ENCODE measurements around the gene C14orf132.
A peak's percentile ranks its signal among the peaks of the same experiment; 100 is the strongest.

C14orf132 gene

DNA sequence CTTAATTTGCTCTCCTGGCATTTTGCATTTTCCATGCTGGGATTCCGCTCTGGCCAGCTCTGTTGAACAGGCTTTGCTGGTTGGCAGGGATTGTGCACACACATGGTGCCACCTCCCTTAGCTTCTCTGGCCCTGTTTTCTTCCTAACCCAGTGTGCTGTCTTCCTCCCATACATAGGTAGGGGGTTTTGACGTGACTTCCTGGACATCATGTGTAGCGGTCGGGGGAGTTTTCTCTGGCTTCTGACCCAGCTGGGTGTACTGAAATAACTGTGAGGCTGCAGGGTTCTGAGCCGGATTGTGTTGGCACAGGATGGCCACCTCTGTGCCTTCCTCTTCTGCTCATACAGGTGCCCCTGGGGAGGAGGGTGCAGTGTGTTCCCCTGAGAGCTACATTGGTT lies 25.7 kb downstream of the C14orf132 start:
- peaks cover 22% of the 10 kb centered on the region for H3K4me1 ChIP-seq (ENCODE audit: low read depth, poor library complexity, severe bottlenecking)
- no peaks in the 10 kb centered on the region for H3K36me3 ChIP-seq (ENCODE audit: insufficient read depth)
- TF ChIP-seq, protein P1, sequence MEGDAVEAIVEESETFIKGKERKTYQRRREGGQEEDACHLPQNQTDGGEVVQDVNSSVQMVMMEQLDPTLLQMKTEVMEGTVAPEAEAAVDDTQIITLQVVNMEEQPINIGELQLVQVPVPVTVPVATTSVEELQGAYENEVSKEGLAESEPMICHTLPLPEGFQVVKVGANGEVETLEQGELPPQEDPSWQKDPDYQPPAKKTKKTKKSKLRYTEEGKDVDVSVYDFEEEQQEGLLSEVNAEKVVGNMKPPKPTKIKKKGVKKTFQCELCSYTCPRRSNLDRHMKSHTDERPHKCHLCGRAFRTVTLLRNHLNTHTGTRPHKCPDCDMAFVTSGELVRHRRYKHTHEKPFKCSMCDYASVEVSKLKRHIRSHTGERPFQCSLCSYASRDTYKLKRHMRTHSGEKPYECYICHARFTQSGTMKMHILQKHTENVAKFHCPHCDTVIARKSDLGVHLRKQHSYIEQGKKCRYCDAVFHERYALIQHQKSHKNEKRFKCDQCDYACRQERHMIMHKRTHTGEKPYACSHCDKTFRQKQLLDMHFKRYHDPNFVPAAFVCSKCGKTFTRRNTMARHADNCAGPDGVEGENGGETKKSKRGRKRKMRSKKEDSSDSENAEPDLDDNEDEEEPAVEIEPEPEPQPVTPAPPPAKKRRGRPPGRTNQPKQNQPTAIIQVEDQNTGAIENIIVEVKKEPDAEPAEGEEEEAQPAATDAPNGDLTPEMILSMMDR (conservative IDR thresholded peaks at IDR 0.05; ENCODE audit: low read depth, low read length) = no peak
- H4K20me1 ChIP-seq (ENCODE audit: insufficient read depth) = no peaks in the 10 kb centered on the region
- H3K79me2 ChIP-seq (ENCODE audit: insufficient read depth, low read depth) = no peaks in the 10 kb centered on the region
- H2AFZ ChIP-seq (ENCODE audit: low read depth) = no peak overlapping the region
- H3K27me3 ChIP-seq (ENCODE audit: insufficient read depth, low read depth) = no peaks in the 10 kb centered on the region
- no peak overlapping the region for H3K27ac ChIP-seq
- H3K4me3 ChIP-seq (IDR thresholded peaks at IDR 0.05; ENCODE audit: insufficient read depth, low read depth, low read length) = no peak overlapping the region
- H3K4me2 ChIP-seq = no peak overlapping the region
- H3K9ac ChIP-seq = no peak overlapping the region

DNA sequence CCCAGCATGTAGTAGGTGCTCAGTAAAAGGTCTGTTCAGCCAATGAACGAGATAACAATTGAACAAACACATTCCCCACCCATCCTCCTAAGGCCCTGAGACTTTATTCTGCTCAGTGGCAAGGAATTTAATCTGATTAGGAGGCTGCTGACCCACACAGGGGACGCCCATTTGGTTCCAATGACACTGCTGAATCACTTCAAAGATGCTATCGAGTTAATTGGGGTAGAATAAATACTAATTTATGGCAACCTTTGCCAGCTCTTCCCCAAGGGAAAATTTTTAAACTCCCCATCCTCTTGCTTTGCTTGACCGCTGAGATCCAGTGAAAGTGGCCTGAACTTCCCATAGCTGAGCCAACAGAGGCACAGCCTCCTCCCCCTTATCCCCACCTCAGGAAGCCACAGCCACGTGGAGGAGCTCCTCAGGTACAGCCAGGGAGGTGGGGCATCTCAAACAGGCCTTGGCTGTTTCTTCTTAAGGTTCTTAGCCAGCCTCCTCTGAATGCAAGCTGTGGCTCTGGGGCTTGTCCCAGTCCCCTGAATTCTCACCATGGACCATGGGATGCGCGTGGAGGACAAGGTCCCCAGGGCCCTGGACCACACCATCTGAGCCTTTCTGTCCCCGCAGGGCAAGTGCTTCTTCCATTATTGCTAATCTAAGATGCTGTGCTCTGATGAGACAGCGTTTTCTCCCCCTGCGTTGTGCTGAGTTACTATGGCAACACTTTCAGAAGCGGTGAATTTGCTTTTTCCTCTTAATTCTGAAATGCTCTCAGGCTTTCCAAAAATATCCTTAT lies 26.7 kb downstream of the C14orf132 start:
- Histone ChIP-seq H3K27me3 (ENCODE audit: insufficient read depth, low read depth) (no peaks in the 10 kb centered on the region), H2AFZ (ENCODE audit: low read depth) (no peak overlapping the region), H3K4me3 (IDR thresholded peaks at IDR 0.05; ENCODE audit: insufficient read depth, low read depth, low read length) (no peak overlapping the region), H3K27ac (peak overlapping the region; percentile 47), H3K4me2 (peak overlapping the region; percentile 63), H4K20me1 (ENCODE audit: insufficient read depth) (no peaks in the 10 kb centered on the region), H3K36me3 (ENCODE audit: insufficient read depth) (no peaks in the 10 kb centered on the region), H3K79me2 (ENCODE audit: insufficient read depth, low read depth) (no peaks in the 10 kb centered on the region), H3K9ac (peak overlapping the region; percentile 12; the same call in 1 of the 2 replicates), H3K4me1 (ENCODE audit: low read depth, poor library complexity, severe bottlenecking) (peaks cover 22% of the 10 kb centered on the region)
- TF ChIP-seq, protein P1 (conservative IDR thresholded peaks at IDR 0.05; ENCODE audit: low read depth, low read length) = no peak

DNA sequence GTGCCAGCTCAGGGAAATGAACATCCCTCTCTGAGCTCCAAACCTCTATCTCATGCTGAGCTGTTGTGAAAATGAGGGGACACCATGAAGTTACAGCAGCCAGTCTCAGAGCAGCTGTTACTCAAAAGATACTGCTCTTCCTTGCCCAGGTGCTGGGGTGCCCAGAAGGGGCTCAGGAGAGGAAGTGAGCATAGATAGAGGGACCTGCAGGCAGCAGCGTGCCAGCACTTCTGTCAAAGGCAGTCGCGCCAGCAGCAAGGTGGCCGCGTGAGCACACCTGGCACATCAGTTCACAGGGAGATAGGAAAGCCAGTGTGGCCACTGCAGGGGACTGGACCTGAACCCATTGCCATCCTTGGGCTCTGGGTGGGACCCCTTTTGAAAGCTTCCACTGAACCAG lies 27.8 kb downstream of the C14orf132 start:
- H3K4me1 ChIP-seq (ENCODE audit: low read depth, poor library complexity, severe bottlenecking) = peaks cover 22% of the 10 kb centered on the region
- TF ChIP-seq, protein P1 (conservative IDR thresholded peaks at IDR 0.05; ENCODE audit: low read depth, low read length) = no peak
- no peaks in the 10 kb centered on the region for H4K20me1 ChIP-seq (ENCODE audit: insufficient read depth)
- no peak overlapping the region for H3K4me3 ChIP-seq (IDR thresholded peaks at IDR 0.05; ENCODE audit: insufficient read depth, low read depth, low read length)
- H3K27me3 ChIP-seq (ENCODE audit: insufficient read depth, low read depth) = no peaks in the 10 kb centered on the region
- H3K27ac ChIP-seq = no peak overlapping the region
- no peak overlapping the region for H3K9ac ChIP-seq
- no peak overlapping the region for H2AFZ ChIP-seq (ENCODE audit: low read depth)
- no peaks in the 10 kb centered on the region for H3K36me3 ChIP-seq (ENCODE audit: insufficient read depth)
- no peaks in the 10 kb centered on the region for H3K79me2 ChIP-seq (ENCODE audit: insufficient read depth, low read depth)
- no peak overlapping the region for H3K4me2 ChIP-seq

DNA sequence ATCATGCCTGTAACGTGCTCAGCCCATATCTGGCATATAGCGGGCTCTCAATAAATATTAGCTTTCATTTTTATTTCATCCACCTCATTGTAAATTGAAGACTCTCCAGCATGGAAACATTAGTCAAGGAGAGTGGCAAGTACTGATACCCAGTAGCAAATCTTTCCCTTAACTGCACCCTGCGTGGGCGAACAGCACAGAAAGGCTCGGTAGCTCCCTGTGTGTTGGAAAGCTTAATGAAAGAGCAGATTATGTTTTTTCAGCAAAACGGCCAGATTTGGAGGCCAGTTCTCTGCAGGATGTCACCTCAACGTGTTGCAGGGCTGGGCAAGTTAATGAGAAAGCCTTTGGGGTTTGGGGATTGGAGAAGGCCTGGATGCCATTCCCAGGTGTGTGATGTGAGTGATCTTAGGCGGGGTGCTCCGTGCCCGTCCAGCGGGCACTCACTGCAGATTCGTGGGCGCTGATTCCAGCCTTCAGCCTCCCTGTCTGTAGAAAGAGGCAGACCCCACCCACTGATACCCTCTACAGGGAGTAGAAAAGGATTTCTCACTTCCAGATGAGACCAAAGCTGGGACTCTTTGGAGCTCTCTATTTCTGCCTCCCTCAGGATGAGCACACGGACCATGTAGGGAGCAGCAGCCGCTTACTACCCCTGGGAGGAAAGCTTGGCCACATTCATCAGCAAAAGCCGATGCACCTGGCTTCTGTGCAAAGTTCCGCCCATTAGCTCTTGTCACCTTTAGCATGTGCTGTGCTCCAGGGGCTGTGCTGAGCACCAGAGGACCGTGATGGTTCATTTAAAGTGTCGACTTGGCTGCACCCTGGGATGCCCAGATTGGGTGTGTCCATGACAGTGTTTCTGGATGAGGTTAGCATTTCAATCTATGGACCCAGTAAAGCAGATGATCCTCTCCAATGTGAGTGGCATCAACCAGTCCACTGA lies 29.1 kb downstream of the C14orf132 start:
- Histone ChIP-seq H3K27me3 (ENCODE audit: insufficient read depth, low read depth) (no peaks in the 10 kb centered on the region), H3K4me1 (ENCODE audit: low read depth, poor library complexity, severe bottlenecking) (peaks cover 22% of the 10 kb centered on the region), H3K79me2 (ENCODE audit: insufficient read depth, low read depth) (no peaks in the 10 kb centered on the region), H4K20me1 (ENCODE audit: insufficient read depth) (no peaks in the 10 kb centered on the region), H3K27ac (no peak overlapping the region), H3K36me3 (ENCODE audit: insufficient read depth) (no peaks in the 10 kb centered on the region), H3K4me3 (IDR thresholded peaks at IDR 0.05; ENCODE audit: insufficient read depth, low read depth, low read length) (no peak overlapping the region), H2AFZ (ENCODE audit: low read depth) (no peak overlapping the region), H3K4me2 (no peak overlapping the region), H3K9ac (no peak overlapping the region)
- TF ChIP-seq, protein P1 (conservative IDR thresholded peaks at IDR 0.05; ENCODE audit: low read depth, low read length) = no peak

Data from KMS-11 (cell line).